22Rv1 (cell line): ENCODE measurements around the gene CCDC159.
"Not testable (repeated sequence)": the region's sequence is repeated elsewhere in the genome, so short reads cannot be mapped to it uniquely, and the experiment has no call there.

Source experiments
- H3K27ac ChIP-seq: fragments of 450-650 bp; 2 replicates; pipeline ENCODE4 v1.5.1; 2017
- ZFX ChIP-seq: fragments of 450-650 bp; IDR thresholded peaks from 2 replicates; pipeline ENCODE4 v1.6.1; 2017; ENCODE audit warnings: antibody characterized with exemption, borderline replicate concordance
- TF ChIP-seq, protein P1 (sequence below): fragments of 450-650 bp; IDR thresholded peaks from 2 replicates; pipeline ENCODE4 v1.5.1; 2017; ENCODE audit warnings: mild to moderate bottlenecking

The CCDC159 gene

GRCh38 chr19:11338569-11339253, 7.6 kb upstream of the CCDC159 start:
- TF ChIP-seq, protein P1, sequence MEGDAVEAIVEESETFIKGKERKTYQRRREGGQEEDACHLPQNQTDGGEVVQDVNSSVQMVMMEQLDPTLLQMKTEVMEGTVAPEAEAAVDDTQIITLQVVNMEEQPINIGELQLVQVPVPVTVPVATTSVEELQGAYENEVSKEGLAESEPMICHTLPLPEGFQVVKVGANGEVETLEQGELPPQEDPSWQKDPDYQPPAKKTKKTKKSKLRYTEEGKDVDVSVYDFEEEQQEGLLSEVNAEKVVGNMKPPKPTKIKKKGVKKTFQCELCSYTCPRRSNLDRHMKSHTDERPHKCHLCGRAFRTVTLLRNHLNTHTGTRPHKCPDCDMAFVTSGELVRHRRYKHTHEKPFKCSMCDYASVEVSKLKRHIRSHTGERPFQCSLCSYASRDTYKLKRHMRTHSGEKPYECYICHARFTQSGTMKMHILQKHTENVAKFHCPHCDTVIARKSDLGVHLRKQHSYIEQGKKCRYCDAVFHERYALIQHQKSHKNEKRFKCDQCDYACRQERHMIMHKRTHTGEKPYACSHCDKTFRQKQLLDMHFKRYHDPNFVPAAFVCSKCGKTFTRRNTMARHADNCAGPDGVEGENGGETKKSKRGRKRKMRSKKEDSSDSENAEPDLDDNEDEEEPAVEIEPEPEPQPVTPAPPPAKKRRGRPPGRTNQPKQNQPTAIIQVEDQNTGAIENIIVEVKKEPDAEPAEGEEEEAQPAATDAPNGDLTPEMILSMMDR, result no peak
- TF ChIP-seq ZFX, result no peak
- H3K27ac ChIP-seq, result peak overlapping the region; percentile 86

DNA sequence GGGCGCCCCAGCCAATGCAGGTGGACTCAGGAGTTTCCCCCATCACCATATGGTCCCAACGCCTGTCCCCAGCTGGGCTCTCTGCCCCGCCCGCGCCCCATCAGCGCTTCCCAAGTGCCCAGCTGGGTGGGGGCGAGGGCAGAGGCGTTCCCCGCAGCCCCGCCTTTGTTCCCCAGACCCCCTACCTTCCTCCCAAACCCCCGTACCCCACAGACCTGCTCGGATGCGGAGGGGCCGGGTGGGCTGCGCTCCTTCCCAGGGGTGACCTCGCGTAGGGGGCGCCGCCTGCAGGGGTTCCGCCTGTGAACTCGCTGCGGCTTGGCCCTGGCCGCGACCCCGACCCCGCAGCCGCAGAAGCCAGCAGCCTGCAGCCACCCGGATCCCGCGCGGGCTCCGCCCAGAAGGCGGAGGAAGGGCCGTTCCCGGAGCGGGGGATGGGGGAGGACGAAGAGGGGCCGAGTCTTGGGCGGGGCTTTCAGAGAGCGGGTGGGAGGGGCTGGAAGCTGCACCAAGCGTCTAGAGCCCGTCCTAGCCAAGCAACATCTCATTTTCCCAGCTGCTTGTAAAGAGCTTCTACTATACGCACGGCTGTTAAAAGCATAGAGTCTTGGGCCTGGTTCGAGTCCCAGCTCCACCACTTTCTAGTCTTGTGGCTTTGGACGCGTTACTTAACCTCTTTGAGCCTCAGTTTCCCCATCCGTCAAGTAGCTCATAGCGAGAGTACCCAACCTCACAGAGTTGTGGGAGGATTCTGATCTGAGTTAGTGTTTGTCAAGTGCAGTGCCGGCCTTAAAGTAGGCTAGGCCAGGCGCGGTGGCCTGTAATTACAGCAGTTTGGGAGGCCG, 6.8 kb upstream of the CCDC159 start, which contains the start of gene RAB3D:
Gene RAB3D (minus strand): TSS at position 404 of the 845 bp plus-strand sequence. CDS start 2,258 bp downstream, outside the sequence.
- TF ChIP-seq, protein P1, result no peak
- TF ChIP-seq ZFX, result no peak
- peak within 1 kb of the TSS; percentile 86 for H3K27ac ChIP-seq

DNA sequence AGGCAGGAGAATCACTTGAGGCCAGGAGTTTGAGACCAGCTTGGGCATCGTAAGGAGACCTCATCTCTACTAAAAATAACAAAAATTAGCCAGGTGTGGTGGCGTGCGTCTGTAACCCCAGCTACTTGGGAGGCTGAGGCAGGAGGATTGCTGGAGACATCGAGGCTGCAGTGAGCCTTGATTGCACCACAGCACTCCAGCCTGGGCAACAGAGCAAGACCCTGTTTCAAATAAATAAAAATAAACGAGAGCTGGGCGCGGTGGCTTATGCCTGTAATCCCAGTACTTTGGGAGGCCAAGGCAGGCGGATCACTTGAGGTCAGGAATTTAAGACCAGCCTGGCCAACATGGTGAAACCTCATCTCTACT, 6.2 kb upstream of the CCDC159 start:
- peak overlapping the region; percentile 86 for H3K27ac ChIP-seq

GRCh38 chr19:11342429-11342828, 3.9 kb upstream of the CCDC159 start:
- H3K27ac ChIP-seq, result no peak overlapping the region
- TF ChIP-seq ZFX, result no peak
- TF ChIP-seq, protein P1, result no peak

DNA sequence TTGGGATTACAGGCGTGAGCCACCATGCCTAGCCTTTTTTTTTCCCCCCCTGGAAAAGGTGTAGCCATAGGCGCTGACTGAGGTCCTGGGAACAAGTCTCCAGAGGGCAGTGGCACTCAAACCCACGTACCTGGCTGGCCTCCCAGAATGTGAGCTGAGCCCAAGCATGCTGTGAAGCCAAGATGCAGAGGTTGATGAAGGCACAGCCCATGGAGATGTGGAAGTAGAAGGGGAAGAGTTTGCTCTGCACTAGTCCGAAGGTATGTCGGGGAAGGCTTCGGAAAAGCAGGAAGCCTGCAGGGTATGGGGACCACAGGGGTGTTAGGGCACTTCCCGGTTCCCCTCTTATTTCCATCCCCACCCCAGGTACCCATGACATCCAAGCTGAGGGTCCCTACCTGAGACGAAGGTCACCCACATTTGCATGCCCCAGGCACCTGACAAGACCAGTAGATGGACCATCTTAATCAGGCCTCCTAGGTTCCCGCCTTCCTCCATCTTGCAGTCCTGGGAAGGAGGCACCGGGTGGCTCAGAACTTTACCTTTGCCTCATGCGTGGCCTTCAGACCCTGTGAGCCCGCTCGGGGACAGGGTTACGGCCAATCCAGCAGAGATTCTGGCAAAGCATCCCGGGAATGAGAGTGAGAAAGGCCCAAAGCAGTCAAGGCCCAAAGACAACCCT, 1.1 kb upstream of the CCDC159 start:
- TF ChIP-seq, protein P1, result peak; percentile 1; the same call in 1 of the 2 replicates
- no peak for TF ChIP-seq ZFX
- H3K27ac ChIP-seq, result peak overlapping the region; percentile 92

- no peak for TF ChIP-seq ZFX
- TF ChIP-seq, protein P1, result no peak
- H3K27ac ChIP-seq, result peak overlapping the region; percentile 92
Observed at GRCh38 chr19:11347546-11348039, 1.3 kb downstream of the CCDC159 start.

DNA sequence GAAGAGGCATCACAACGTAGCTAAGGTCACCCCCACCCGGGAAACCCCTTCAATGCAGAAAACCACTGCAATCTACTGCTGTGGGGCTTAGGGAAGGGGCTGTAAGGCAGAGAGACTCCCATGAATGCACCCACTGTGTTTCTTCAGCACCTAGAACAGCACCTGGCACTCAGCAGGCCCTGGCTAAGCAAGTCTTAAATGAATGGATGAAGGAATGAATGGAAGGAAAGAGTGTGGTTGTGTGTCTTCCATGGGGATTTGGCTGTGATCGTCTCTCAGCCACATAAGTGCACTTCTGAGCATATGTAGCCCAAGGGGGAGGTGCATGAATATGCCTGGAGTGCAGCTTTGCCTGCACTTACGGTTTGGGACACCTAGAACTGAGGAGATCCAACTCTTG, 2.9 kb downstream of the CCDC159 start:
- H3K27ac ChIP-seq, result no peak overlapping the region
- TF ChIP-seq ZFX, result no peak
- TF ChIP-seq, protein P1, result no peak

DNA sequence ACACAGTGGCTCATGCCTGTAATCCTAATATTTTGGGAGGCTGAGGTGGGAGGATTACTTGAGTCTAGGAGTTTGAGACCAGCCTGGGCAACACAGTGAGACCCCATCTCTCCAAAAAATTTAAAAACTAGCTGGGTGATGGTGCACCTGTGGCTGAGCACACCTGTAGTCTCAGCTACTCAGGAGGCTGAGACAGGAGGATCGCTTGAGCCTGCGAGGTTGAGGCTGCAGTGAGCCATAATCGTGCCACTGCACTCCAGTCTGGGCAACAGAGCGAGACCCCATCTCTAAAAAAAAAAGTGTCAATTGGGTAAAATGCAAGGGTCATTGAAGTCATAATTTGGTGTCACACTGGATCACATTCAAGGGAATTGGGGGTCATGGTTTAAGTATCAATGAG, 7.8 kb downstream of the CCDC159 start:
- H3K27ac ChIP-seq, result not testable (repeated sequence)
